ENCODE measurements around the gene HTT.

HTT gene

GRCh38 chr4:3239998-3240920 is 165.8 kb downstream of the HTT start:
- DNase-seq: no peak

GRCh38 chr4:3240936-3241522 is 166.5 kb downstream of the HTT start:
- DNase-seq: no peak

GRCh38 chr4:3241898-3242524 is 167.5 kb downstream of the HTT start:
- DNase-seq: no peak

GRCh38 chr4:3243136-3243780 is 168.8 kb downstream of the HTT start:
- DNase-seq: peak; percentile 35

GRCh38 chr4:3244002-3244401 is 169.5 kb downstream of the HTT start:
- no peak for DNase-seq

GRCh38 chr4:3244747-3245146 is 170.3 kb downstream of the HTT start:
- DNase-seq: no peak

GRCh38 chr4:3245676-3246075 is 171.2 kb downstream of the HTT start:
- no peak for DNase-seq

GRCh38 chr4:3246458-3247398 is 172.2 kb downstream of the HTT start:
- DNase-seq: no peak

GRCh38 chr4:3247399-3248177 is 173.1 kb downstream of the HTT start:
- DNase-seq: no peak

- DNase-seq: no peak
These were observed 173.6 kb downstream of the HTT start for GRCh38 chr4:3248178-3248480.

GRCh38 chr4:3248811-3249661 is 174.6 kb downstream of the HTT start, which contains the start of gene MSANTD1:
TSS of gene MSANTD1 (plus strand) at chr4:3249159. CDS start at chr4:3249223, 64 bp downstream.
- no peak for DNase-seq

- no peak for DNase-seq
These were observed 175.4 kb downstream of the HTT start for GRCh38 chr4:3249711-3250437.

GRCh38 chr4:3250438-3250955 is 176.0 kb downstream of the HTT start:
- no peak for DNase-seq

- no peak for DNase-seq
These were observed 176.6 kb downstream of the HTT start for GRCh38 chr4:3250956-3251690.

GRCh38 chr4:3251691-3252479 is 177.4 kb downstream of the HTT start:
- no peak for DNase-seq

- DNase-seq: no peak
These were observed 178.0 kb downstream of the HTT start for GRCh38 chr4:3252480-3252828.

- no peak for DNase-seq
These were observed 178.6 kb downstream of the HTT start for GRCh38 chr4:3252831-3253641.

Measured in CD4-positive, alpha-beta T cell treated with Interleukin-6 for 4 hours (primary cell).